ENCODE measurements around the gene KDM3A. TPM values are rescaled to one million over a fixed set of nuclear protein-coding genes. Genes with fewer than 3 reads are reported as not detected.

The KDM3A gene
- total RNA-seq, 1 donor from 2014 or later: 55.8 TPM

DNA sequence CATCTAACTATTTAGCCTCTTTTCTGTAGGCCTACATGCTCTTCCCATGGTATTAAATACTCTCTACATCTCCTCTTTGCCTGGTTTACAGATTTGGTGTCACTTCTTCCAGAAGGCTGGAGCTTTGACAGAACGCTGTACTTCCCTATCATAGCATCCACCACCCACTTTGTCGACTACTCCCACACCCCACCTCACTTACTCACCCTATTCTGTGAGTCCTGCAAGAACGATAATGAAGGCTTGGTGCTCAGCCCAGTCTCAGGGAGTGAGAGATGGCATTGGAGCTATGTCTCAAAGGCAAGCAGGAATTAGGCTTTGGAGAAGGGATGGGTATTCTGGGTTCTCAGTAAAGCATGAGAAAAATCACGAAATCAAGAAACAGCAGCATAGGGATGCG lies 20.3 kb upstream of the KDM3A start:
- DNase-seq (no peak), ATAC-seq (no peak)
- TF ChIP-seq, protein P1, sequence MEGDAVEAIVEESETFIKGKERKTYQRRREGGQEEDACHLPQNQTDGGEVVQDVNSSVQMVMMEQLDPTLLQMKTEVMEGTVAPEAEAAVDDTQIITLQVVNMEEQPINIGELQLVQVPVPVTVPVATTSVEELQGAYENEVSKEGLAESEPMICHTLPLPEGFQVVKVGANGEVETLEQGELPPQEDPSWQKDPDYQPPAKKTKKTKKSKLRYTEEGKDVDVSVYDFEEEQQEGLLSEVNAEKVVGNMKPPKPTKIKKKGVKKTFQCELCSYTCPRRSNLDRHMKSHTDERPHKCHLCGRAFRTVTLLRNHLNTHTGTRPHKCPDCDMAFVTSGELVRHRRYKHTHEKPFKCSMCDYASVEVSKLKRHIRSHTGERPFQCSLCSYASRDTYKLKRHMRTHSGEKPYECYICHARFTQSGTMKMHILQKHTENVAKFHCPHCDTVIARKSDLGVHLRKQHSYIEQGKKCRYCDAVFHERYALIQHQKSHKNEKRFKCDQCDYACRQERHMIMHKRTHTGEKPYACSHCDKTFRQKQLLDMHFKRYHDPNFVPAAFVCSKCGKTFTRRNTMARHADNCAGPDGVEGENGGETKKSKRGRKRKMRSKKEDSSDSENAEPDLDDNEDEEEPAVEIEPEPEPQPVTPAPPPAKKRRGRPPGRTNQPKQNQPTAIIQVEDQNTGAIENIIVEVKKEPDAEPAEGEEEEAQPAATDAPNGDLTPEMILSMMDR (IDR thresholded peaks at IDR 0.05): no peak
- intact Hi-C loops (cut with DNase I): no loop called here
- no peak overlapping the region for H3K4me3 ChIP-seq
- no peak overlapping the region for H3K27ac ChIP-seq
- H3K9me3 ChIP-seq: no peaks in the 10 kb centered on the region
- H3K36me3 ChIP-seq: no peaks in the 10 kb centered on the region
- no peaks in the 10 kb centered on the region for H3K27me3 ChIP-seq (ENCODE audit: low read depth)
- H3K4me1 ChIP-seq: no peaks in the 10 kb centered on the region

DNA sequence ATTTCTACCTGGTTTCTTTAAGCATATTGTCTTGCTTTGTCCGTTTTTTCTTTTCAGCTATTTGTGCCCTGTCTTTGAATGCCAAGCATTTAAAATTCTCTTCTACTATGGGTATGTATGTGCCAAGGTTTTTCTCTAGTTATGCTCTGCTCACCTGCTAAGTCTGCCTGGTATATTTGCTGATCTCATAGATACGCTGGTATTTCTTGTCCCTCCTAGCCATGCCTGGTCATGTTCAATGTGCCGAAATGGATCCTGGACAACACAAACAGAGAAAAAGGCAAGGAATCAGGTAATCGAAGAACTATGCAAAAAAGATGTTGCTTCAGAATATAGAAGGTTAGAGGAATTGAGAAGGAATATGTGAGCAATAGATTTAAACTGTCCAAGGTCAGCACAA lies 14.9 kb upstream of the KDM3A start:
- ATAC-seq: no peak
- peaks cover 6% of the 10 kb centered on the region for H3K9me3 ChIP-seq
- TF ChIP-seq, protein P1 (IDR thresholded peaks at IDR 0.05): no peak
- no peak overlapping the region for H3K27ac ChIP-seq
- no peaks in the 10 kb centered on the region for H3K4me1 ChIP-seq
- H3K27me3 ChIP-seq (ENCODE audit: low read depth): no peaks in the 10 kb centered on the region
- no peak for DNase-seq
- H3K36me3 ChIP-seq: no peaks in the 10 kb centered on the region
- H3K4me3 ChIP-seq: no peak overlapping the region
- intact Hi-C loops (cut with DNase I): no loop called here

DNA sequence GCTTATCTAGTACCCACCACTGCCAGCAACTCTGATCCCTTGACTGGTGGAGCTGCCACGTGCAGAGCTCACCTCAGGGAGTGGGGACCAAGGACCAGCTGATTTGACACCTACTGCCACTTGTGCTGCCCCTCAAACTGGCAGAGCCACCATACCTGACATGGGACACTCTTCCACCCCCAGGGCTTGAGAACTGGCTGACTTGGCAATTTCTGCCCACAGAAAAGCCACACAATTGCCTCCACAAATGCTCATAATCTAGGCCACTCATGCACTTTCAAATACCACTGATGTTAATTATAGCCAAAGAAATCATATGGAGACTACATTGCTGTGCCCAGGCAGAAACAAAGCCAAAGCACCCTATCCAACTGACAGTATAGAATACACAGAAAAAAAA lies 11.8 kb upstream of the KDM3A start:
- Histone ChIP-seq H3K27ac (no peak overlapping the region), H3K4me1 (peaks cover 3% of the 10 kb centered on the region), H3K9me3 (peaks cover 6% of the 10 kb centered on the region), H3K36me3 (no peaks in the 10 kb centered on the region), H3K27me3 (ENCODE audit: low read depth) (no peaks in the 10 kb centered on the region), H3K4me3 (no peak overlapping the region)
- intact Hi-C loops (cut with DNase I): no loop called here
- TF ChIP-seq, protein P1 (IDR thresholded peaks at IDR 0.05): no peak
- DNase-seq: no peak
- no peak for ATAC-seq

DNA sequence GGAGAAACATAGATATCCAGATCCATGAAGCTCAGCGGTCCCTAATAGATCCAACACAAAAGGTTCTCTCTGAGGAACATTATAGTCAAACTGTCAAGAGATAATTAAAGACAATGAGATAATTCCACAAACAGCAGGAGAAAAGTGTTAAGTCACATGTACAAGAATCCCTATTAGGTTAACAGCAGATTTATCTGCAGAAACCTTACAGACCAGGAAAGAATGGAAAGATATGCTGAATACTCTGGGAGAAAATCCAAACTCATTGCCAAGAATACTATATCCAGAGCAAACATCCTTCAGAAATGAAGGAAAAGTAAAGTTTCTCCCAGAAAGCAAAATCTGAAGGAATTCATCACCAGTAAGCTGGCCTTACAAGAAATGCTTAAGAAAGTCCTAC lies 10.8 kb upstream of the KDM3A start:
- TF ChIP-seq, protein P1 (IDR thresholded peaks at IDR 0.05): no peak
- ATAC-seq (no peak), DNase-seq (no peak)
- Histone ChIP-seq H3K4me3 (no peak overlapping the region), H3K27ac (no peak overlapping the region), H3K36me3 (no peaks in the 10 kb centered on the region), H3K27me3 (ENCODE audit: low read depth) (no peaks in the 10 kb centered on the region), H3K4me1 (peaks cover 3% of the 10 kb centered on the region), H3K9me3 (peaks cover 6% of the 10 kb centered on the region)
- intact Hi-C loops (cut with DNase I): no loop called here

DNA sequence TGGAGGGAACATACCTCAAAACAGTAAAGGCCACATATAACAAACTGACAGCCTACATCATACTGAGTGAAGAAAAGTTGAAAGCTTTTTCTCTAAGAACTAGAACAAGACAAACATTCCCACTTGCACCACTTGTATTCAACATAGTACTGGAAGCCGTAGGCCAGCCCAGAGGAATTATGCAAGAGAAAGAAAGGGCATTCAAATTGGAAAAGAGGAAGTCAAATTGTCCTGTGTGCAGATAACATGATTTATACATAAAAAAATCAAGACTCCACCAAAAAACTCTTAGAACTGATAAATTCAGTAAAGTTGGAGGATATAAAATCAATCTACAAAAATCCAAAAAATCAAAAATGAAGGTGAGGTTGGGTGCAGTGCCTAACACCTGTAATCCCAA lies 8.0 kb upstream of the KDM3A start:
- peaks cover 6% of the 10 kb centered on the region for H3K9me3 ChIP-seq
- TF ChIP-seq, protein P1 (IDR thresholded peaks at IDR 0.05): no peak
- DNase-seq (no peak), ATAC-seq (no peak)
- no peaks in the 10 kb centered on the region for H3K27me3 ChIP-seq (ENCODE audit: low read depth)
- H3K4me3 ChIP-seq: no peak overlapping the region
- no peaks in the 10 kb centered on the region for H3K36me3 ChIP-seq
- intact Hi-C loops (cut with DNase I): no loop called here
- H3K27ac ChIP-seq: no peak overlapping the region
- H3K4me1 ChIP-seq: peaks cover 3% of the 10 kb centered on the region

DNA sequence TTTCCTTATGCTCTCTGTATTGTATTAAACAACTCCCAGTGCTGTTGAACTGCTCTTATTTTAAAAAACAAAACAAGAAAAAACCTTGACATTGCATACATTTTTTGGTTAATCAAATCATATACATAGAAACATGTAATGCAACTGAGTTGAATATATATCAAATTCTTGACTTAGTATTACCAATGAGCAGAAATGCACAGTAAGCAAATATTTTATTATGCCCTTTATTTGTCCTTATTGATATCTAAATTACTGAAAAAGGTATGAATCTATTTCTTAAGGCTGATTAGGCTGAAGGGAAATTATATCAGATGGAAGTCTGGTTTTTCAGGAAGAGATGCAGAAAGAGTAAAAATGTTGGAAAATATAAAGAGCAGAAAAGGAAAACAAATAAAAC lies 6.9 kb upstream of the KDM3A start:
- intact Hi-C loops (cut with DNase I): no loop called here
- Histone ChIP-seq H3K27me3 (ENCODE audit: low read depth) (no peaks in the 10 kb centered on the region), H3K4me1 (peaks cover 3% of the 10 kb centered on the region), H3K36me3 (no peaks in the 10 kb centered on the region), H3K27ac (no peak overlapping the region), H3K4me3 (no peak overlapping the region), H3K9me3 (peaks cover 13% of the 10 kb centered on the region)
- TF ChIP-seq, protein P1 (IDR thresholded peaks at IDR 0.05): no peak
- DNase-seq (no peak), ATAC-seq (no peak)
